SK-N-SH (cell line): ENCODE results near the gene CHD9.
A peak's percentile ranks its signal among the peaks of the same experiment; 100 is the strongest.

ENCODE experiments used
- USF1 ChIP-seq: IDR thresholded peaks from 2 replicates; pipeline ENCODE4 v1.4.0; 2012; ENCODE audit warnings: low read depth, borderline replicate concordance
- TF ChIP-seq, protein P1 (sequence below): fragments of 200-600 bp; sonication (generic); IDR thresholded peaks from 2 replicates; pipeline ENCODE4 v1.6.1; 2017; ENCODE audit warnings: antibody characterized with exemption, mild to moderate bottlenecking, moderate library complexity

- TF ChIP-seq, protein P1, sequence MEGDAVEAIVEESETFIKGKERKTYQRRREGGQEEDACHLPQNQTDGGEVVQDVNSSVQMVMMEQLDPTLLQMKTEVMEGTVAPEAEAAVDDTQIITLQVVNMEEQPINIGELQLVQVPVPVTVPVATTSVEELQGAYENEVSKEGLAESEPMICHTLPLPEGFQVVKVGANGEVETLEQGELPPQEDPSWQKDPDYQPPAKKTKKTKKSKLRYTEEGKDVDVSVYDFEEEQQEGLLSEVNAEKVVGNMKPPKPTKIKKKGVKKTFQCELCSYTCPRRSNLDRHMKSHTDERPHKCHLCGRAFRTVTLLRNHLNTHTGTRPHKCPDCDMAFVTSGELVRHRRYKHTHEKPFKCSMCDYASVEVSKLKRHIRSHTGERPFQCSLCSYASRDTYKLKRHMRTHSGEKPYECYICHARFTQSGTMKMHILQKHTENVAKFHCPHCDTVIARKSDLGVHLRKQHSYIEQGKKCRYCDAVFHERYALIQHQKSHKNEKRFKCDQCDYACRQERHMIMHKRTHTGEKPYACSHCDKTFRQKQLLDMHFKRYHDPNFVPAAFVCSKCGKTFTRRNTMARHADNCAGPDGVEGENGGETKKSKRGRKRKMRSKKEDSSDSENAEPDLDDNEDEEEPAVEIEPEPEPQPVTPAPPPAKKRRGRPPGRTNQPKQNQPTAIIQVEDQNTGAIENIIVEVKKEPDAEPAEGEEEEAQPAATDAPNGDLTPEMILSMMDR = no peak
- TF ChIP-seq USF1 = peak; percentile 79
Measured at GRCh38 chr16:53099318-53100130, 44.7 kb downstream of the CHD9 start.
